Measurements from ENCODE around the gene NAALADL2.

GRCh38 chr3:175144368-175144767 lies 285.2 kb downstream of the NAALADL2 start:
- TF ChIP-seq CTCF (IDR thresholded peaks at IDR 0.05 in 4 of 5, conservative IDR thresholded peaks at IDR 0.05 in 1 of 5) (no peak), POLR2A (IDR thresholded peaks at IDR 0.05) (no peak)

All from gastrocnemius medialis (tissue), 4 donors.